Mesothelial cell of epicardium (in vitro differentiated cells): ENCODE data around the gene DBH. TPM values are rescaled to one million over a fixed set of nuclear protein-coding genes. Genes with fewer than 3 reads are reported as not detected.

Experiments used
- DNase-seq, 2 experiments: peaks; one replicate each; pipeline ENCODE4 v3.0.0; 2021; ENCODE audit warnings: low spot score in 2 of 2; ENCODE audit not compliant: unreplicated experiment in 2 of 2
- H3K27ac Mint-ChIP-seq: 2 replicates; pipeline ENCODE4 v1.8.0; 2021; ENCODE audit warnings: mixed read lengths
- H3K27me3 Mint-ChIP-seq: 2 replicates; pipeline ENCODE4 v1.8.0; 2021; ENCODE audit warnings: low read depth, mixed read lengths
- H3K36me3 Mint-ChIP-seq: 2 replicates; pipeline ENCODE4 v1.8.0; 2021; ENCODE audit warnings: mixed read lengths
- H3K4me1 Mint-ChIP-seq: 2 replicates; pipeline ENCODE4 v1.8.0; 2021; ENCODE audit warnings: mixed read lengths
- H3K4me3 Mint-ChIP-seq: 2 replicates; pipeline ENCODE4 v1.8.0; 2021; ENCODE audit warnings: mild to moderate bottlenecking, moderate library complexity, mixed read lengths
- H3K9me3 Mint-ChIP-seq: 2 replicates; pipeline ENCODE4 v1.8.0; 2021; ENCODE audit warnings: mixed read lengths
- CTCF ChIP-seq: fragments of 200-600 bp; sonication (generic); IDR thresholded peaks from one replicate; pipeline ENCODE4 v1.5.0; 2021; ENCODE audit warnings: antibody characterized with exemption; ENCODE audit not compliant: unreplicated experiment
- total RNA-seq: library from RNA; stranded (reverse); gene quantifications from 3 replicates; pipeline ENCODE4 v1.2.1, GENCODE V29; 2021

Gene DBH
- total RNA-seq, 1 donor from 2014 or later = not detected

- Mint-ChIP-seq H3K4me1 (peaks cover 31% of the 10 kb centered on the region), H3K27me3 (no peaks in the 10 kb centered on the region), H3K27ac (peak overlapping the region; percentile 88), H3K36me3 (no peaks in the 10 kb centered on the region), H3K9me3 (no peaks in the 10 kb centered on the region), H3K4me3 (no peak overlapping the region)
- no peak for DNase-seq
- TF ChIP-seq CTCF = no peak
These were observed 48.2 kb downstream of the DBH start for GRCh38 chr9:133684121-133684935.

DNA sequence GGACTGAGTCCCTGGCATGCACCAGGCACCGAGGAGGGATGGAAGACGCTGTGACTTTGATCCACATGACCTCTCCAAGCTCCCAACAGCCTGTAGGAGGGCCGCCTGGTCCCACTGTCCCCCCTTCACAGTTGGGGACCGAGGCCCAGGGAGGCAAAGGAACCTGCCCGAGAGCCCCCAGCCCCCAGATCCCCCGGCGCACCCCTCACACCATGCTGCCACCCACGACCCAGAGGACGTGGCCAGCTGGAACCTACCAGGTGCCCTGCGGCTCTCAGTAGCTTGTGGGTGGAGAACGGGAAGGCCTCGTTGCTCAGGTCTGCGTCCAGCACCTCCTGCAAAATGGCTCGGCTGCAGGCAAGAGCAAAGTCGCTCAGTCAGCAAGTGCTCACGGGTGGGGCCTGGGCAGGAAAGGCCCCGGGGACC lies 48.8 kb downstream of the DBH start:
- Mint-ChIP-seq H3K9me3 (no peaks in the 10 kb centered on the region), H3K27ac (no peak overlapping the region), H3K36me3 (no peaks in the 10 kb centered on the region), H3K4me3 (no peak overlapping the region), H3K4me1 (peaks cover 37% of the 10 kb centered on the region), H3K27me3 (no peaks in the 10 kb centered on the region)
- TF ChIP-seq CTCF = no peak
- DNase-seq = no peak

- Mint-ChIP-seq H3K4me3 (no peak overlapping the region), H3K9me3 (no peaks in the 10 kb centered on the region), H3K27me3 (no peaks in the 10 kb centered on the region), H3K27ac (no peak overlapping the region), H3K36me3 (no peaks in the 10 kb centered on the region), H3K4me1 (peaks cover 45% of the 10 kb centered on the region)
- TF ChIP-seq CTCF = no peak
- no peak for DNase-seq
These were observed 49.8 kb downstream of the DBH start for GRCh38 chr9:133685653-133686609.

- no peak for DNase-seq
- no peaks in the 10 kb centered on the region for H3K27me3 Mint-ChIP-seq
- H3K27ac Mint-ChIP-seq = no peak overlapping the region
These were observed 50.7 kb downstream of the DBH start for GRCh38 chr9:133686642-133687575.

More at GRCh38 chr9:133686642-133687575, 50.7 kb downstream of the DBH start:
- no peak for TF ChIP-seq CTCF
- Mint-ChIP-seq H3K36me3 (no peaks in the 10 kb centered on the region), H3K9me3 (no peaks in the 10 kb centered on the region), H3K4me3 (no peak overlapping the region), H3K4me1 (peaks cover 55% of the 10 kb centered on the region)
